Measurements from ENCODE around the gene SH2D2A.

Gene SH2D2A

DNA sequence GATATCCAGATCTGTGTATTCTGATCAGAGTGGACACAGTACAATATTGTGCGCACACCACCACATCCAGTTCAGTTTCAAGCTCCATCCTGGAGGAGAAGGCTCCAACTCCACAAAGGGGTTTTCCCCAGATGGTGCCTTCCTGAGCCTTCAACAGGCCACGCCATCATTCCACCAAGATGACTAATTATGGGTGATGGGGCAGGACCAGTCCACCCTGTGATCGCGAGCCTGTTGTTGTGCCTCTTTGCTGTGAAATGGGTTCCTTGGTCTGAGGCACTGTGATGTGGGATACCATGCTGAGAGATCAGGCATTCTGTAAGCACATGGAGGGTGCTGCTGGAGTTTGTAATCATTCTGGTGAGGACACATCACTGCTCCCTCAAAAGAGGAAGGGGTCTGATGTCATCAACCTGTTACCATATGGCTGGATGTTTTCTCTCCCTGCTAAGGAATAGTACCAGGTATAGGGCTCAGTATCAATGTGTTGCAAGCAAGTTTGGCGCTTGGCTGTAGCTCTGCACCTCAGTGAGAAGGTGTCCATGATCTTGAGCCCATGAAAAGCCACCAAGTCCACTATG lies 6.7 kb upstream of the SH2D2A start:
- no peak for DNase-seq (ENCODE audit: low read depth, low spot score)

DNA sequence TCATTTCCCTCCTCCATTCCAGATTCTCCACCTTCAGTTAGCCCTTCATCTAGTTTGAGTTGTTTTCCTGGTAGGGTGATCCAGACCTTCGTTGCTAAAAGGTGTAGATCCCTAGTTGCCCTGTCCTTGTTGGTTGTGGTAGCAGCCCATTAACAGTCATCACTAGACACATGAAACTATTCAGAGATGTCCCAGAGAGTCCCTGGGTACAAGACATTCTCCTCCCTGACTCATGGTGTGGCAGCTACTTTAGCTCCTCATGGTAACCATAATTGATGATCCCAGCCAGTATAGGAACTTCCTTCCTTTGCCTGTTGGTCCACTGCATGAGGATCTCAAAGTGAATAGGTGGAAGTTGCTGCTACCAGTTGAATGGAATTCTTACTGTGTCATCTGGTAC lies 6.0 kb upstream of the SH2D2A start:
- no peak for DNase-seq (ENCODE audit: low read depth, low spot score)

DNA sequence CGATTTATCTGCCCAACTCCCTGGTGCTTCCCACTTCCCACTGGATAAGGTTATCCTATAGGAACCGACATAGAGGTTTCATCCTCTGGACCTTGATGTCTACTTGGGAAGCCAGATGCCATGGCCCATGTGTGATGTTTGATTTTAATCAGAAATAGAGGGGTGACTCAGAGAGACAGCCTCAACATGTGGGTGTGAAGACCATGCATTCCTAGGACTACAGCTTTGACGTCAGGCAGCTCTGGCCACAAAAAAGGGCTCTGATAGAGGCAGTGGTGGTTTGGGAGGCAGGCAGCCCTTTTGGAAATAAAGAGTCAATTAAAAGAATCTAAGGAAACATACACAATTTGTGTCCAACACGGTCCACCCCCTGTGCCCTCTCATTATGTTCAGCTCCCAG lies 5.2 kb upstream of the SH2D2A start:
- DNase-seq (ENCODE audit: low read depth, low spot score): no peak

DNA sequence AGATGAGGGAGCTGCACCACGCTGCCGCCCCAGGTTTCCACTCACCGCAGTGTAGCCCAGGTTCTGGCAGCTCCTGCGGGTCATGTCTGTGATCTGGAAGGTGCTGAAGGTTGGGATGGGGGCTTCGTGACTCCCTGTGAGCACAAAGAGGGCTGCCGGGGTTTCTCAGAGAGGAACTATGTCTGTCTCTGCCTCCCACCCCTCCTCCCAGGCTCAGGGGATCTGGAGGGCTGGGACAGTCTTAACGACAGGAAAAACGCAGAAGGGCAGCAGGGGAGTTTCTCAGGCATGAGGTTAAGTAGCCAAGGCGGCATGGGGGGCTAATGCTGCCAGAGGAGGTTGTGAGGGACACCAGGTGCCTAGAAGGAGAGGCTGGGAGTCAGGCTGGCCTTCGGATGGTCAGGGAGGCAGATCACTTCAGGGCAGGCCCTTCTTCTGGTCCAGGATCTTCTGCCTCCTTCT lies 656 bp downstream of the SH2D2A start:
- no peak for DNase-seq (ENCODE audit: low read depth, low spot score)

DNA sequence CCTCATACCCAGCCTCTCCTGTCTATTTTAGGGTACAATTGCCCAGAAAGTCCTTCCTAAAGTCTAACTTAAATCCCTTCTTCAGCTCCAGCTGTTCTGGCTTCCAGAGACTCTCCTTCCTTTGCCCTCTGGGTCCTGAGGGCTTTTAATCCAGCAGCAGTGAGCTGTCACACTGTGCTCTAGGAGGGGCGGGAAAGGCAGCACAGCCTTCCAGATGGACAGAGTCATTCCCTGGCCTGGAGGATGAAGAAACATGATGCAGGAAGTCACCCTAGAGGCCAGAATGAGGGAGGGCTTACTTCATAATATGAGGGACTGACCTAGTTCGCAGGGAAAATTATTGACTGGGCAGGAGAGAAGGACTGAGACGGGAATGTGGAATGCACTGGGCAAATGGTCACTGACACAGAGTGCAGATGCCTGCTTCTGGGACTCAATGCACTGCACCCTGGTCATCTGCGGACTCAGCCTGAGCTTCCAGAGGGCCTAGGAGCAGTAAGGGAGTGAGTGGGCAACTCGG lies 1.3 kb downstream of the SH2D2A start:
- DNase-seq (ENCODE audit: low read depth, low spot score): no peak

DNA sequence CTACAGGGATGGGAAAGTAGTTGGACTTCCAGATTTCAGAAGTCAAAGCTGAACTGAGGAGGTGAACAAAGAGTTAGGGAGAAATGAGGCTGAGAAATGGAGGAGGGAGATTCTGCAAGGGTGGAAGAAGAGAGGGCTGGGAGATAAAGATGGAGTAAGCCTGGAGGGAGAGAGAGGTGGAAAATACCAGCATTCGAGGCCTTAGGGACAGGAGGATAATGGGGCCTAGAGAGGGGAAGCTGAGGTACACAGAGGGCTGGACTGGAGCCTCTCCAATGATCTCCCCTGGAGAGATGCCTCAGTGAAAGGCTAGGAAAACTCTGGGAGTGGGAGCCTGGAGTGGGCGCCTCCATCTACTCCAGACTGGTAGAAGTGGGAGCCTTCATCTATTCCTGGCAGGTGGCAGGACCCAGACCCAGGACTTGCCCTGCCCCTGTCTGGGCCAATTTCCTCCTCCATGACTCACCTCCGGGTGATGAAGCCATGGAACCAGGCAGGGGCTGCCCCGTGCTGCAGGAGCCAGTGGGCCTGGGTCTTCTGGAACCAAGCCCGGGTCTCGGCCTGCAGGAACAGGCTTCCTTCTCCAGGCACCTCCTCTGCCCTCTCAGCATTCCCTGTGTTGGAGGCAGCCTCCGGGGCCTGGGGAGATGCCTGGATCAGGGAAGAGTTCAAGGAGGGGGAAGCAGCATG lies 1.9 kb downstream of the SH2D2A start:
- no peak for DNase-seq (ENCODE audit: low read depth, low spot score)

DNA sequence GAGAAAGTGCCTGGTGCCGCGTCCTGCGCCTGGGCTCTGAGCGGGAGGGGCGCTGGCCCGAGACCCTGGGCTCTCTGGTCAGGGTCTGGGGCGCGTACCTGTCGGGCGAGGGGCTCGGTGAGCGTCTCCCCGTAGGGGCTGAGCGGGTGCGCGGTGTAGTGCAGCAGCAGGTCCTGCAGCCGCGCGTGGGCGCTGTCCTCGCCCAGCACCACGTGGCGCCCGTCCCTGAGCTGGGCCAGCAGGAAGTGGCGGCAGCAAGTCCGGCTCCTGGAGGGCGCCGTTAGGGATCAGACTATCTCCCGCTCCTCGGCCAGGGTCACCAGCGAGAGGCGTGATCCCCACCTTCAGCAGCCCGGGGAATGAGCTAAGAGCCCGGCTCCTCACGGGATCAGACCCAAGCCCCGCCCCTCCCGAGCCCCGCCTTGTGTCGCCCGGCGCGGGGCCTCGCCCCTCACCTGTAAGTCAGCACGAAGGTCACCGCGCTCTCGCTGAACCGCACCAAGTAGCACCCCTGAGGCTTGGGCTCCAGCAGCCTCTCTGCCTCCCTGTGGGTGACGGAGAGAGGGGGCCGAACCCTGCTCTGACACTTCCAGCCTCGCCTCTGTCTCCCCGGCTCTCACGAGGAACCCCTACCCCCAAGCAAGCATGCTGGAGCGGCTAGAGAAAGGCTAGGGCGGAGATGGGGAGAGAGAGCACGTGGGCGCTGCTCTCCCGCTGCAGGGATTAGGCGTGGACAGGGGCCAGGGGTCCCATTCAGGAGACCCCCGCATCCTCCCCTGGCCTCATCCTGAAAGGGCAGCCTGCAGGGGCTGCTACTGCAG lies 2.7 kb downstream of the SH2D2A start:
- peak; percentile 43 for DNase-seq (ENCODE audit: low read depth, low spot score)

DNA sequence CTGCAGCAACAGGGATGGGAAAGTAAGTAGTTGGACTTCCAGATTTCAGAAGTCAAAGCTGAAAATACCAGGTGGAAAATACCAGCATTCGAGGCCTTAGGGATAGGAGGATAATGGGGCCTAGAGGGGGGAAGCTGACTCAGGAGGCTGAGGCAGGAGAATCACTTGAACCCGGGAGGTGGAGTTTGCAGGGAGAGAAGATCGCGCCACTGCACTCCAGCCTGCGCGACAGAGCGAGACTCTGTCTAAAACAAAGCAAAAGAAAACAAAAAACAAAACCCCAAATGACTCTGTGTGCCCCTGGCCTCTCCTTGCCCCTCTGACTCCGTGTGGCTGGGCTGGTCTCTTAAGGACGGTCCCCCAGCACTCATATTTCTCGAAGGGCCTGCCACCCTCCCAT lies 3.4 kb downstream of the SH2D2A start:
- DNase-seq (ENCODE audit: low read depth, low spot score): no peak

DNA sequence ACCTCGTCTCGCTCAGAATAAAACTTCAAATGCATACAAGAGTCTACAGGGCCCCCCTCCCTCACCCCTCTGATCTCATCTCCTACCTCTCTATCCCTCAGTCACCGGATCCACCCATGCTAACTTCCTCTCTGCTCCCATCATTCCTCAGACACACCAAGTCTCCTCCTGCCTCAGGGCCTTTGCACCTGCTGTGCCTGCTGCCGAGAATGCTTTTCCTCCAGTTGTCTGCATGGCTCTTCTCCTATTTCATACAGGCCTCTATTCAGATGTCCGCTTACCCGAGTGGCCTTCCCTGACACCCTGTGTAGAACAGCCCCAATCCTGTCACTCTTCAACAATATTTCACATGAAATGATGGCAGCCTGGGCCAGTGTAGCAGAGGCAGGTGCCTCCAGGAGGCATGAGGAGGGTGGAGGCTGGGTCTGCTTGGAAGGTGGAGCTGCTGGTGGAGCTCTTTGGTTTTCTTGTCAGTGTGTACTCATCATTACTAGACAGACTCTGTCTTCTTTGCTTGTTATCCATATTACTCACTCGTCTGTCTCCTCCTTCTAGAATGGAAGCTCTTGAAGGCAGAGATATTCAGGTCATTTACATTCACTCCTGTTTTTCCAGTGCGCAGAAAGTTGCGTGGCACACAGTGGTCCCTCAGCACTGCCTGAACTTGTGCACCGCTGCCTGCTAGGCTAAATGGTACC lies 4.2 kb downstream of the SH2D2A start:
- no peak for DNase-seq (ENCODE audit: low read depth, low spot score)

DNA sequence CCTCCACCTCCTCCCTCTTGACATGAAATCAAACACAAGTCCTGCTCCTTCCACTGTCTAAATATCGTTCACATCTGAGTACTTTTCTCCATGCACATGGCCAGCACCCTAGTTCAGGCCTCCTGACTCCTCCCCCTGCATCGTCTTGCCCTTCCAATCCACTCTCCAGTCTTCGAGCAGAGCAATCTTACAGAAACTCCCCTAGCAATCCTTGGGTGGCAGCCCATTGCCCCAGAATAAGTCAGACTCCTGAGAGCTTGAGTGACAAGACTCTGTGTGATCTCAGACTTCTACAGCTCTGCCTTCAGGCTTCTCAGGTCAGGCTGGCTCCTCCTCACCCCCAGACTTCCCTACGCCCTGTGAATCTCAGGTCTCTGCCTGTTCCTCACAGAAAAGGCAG lies 5.5 kb downstream of the SH2D2A start:
- DNase-seq (ENCODE audit: low read depth, low spot score): no peak

DNA sequence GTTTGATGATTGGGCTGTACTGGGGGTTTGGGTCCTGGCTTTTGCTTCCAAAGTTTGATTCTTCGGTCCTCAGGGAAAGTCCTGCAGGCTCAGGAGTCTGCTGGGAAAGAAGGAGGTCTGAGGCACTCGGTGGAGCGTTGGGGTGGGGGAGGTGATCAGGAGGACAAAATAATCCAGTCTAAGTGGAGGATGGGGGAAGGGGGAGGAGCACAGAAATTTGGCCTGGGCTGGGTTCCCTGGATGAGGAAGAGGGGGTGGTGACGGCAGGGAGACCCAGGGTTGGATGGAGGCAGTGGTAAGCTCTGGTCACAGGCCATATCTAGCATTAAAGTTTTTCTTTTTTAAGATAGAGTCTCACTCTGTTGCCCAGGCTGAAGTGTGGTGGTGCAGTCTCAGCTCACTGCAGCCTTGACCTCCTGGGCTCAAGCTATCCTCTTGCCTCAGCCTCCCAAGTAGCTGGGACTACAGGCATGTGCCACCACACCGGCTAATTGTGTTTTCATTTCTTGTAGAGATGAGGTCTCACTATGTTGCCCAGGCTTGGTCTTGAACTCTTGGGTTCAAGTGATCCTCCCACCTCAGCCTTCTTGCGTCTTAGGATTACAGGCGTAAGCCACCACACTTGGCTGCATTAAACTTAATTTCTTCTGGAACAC lies 6.8 kb downstream of the SH2D2A start:
- no peak for DNase-seq (ENCODE audit: low read depth, low spot score)

DNA sequence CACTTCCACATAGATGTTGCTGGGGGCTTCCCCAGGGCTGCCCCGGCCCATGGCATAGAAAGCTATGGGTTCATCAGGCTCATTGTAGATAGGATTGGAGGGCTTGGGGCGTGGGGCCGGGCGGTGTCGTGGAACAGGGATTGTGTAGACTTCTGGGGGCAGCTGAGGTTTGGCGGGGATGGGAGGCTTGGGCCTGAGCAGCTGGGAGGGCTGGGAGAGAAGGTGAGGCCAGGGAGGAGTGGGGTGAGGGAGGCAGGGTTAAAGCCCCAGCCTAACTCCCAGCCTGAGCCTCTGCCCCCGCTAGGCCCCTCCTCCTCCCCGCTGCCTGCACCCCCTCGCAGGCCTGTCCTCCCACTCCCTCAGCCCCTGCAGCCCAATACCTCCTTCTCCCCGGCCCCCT lies 7.4 kb downstream of the SH2D2A start:
- no peak for DNase-seq (ENCODE audit: low read depth, low spot score)

DNA sequence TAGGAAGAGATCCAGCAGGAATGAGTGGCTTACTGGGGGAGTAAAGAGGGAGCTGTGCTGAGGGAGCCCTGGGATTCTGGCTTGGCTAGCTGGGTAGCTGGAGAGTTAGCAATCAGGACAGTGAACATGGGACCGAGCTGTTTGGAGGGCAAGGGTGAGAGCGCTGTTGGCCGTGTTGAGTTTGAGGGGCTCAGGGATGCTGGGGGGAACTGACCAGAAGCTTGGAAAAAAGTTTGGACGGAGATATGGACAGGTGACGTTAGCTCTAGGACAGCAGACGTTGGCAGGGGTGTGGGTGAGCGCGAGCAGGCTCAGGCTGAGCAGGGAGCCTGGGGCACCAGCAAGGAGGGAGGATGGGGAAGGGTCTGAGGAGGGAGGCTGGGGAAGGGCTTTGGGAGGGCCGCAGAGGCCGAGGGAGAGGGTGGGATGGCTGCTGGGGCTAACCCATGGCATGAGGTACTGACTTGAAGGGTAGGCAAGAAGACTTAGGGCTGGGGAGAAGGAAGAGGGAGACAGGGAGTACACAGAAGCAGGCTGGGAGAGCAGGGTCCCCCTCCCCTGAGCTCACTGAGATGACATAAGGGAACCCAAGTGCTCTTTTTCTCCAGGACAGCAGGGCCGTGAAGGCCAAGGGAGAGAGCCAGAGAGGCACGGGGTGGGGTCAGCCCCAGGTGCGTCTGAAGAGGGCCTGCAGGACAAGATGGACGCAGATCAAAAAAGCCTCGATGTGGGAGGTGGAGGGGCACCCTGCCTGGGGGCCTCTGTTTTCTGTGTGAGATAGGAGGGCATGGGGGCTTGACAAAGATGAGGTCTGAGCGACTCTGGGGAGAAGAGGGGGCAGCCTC lies 8.2 kb downstream of the SH2D2A start:
- no peak for DNase-seq (ENCODE audit: low read depth, low spot score)

DNA sequence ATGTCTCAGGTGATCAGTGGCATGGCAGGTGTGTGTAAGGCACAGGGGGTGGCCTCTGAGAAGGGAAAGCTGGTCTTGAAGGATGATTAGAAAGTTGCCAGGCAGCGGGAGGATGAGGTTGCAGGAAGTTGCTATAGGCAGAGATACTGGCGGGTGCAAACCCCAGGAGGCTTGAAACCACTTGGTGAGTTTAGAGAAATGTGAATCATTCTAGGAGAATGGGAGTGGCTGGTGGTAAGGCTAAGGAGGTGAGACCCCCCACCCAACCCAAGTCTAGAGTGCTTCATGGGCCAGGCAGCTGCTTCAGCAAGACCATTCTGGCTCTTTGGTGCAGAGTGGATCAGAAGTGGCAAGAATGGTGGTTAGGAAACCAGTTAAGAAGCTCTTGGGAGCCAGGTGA lies 9.0 kb downstream of the SH2D2A start:
- DNase-seq (ENCODE audit: low read depth, low spot score): no peak

DNA sequence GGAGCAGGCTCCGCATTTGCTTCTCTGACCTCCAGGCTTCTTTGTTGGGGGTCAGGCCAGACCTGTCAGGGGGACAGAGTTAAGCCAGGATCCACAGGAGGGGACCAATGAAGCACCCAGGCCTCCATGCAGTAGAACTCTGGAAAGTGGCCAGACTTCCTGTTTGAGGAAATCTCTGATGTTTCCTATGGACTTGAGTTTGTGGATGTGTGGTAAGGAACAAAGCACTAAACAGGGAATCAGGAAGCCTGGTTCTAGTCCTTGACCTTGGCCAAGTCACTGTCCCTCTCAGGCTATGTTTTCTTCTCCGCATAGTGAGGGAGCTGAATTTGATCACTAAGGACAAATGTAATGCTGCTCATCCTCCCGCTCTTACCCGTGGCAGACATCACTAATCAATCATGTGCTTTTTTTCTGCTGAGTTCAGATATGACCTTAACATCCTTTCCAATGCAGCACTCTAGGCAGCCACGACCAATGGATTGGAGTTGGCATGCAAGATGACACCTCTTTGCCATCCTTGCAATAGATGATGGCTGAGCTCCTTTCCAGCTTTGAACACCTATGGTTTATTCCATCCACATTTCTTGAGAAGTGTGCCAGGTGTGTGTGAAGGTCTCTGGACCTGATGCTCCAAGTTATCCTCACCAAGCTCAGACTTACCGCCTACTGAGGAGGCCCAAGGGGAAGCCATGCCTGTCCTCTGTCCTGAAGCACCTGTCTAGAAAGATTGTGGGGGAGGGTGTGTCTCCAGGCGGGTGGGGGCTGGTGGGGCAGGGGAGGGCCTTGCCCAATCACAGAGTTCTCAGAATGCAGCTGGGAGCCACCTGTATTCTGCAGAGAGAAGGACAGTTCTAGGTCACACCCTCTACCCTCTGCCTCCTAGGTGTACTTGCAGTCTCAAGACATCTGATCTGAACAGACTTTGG lies 9.9 kb downstream of the SH2D2A start:
- no peak for DNase-seq (ENCODE audit: low read depth, low spot score)

DNA sequence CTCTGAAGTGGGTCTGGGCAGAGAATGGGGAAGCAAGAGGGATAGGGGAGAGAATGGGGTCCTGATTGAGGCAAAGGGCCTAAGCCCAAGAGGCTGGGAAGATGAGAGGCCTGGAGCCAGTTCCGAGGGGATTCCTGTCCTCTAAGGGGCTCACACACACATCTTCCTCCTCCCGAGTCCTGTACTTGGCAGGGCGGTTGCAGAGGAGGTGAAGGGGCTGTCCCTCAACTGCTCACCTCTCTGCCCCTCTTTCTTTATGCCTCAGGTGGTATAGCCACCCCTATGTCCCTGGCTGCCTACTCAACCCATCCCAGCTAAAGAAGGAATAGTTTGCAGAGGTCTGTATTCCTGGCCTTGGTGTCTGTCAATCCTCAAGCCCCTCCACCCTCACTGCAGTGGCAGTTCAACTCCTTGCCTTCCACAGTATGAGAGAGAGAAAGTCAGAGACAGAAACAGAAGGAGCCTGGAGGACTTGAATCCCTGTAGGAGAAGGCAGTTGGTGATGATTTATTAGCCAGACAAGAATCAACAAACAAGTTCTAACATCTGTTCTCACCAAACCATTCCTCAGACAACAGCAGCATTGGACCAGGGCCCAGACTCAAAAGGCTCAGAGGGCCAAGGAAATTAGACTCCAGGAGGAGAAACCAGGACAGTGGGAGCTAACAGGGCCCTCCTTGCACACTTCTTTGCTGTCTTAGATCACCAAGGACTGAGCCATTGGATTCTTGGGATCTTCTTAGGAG lies 10.7 kb downstream of the SH2D2A start:
- DNase-seq (ENCODE audit: low read depth, low spot score): no peak

DNA sequence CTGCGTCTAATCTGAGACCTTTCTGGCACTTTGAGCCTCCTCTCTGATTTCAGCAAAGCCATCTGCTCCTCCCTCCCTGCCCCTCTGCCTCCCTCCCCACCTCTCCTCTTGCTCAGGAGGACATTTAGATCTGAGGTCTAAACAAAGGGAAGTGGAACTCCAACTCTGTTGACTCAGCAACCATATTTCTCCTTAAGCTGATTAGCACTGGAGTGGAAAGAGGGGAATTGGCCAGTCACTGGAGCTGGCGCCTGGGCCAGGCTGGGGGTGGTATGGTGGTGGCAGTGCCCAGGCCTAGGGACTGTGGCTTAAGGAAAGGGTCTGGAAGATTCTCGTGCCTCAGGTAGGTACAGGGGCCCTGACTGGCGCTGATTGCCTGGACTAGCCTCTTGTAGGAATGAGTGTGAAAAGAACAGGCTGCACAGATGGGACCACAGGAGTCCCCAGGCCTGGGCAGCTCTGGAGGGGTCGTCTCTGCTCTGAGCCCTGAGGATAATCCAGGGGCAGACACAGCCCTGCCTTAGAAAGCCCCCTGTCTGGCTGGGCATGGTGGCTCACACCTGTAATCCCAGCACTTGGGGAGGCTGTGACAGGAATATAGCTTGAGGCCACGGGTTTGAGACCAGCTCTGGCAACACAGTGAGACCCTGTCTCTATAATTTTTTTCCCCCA lies 11.9 kb downstream of the SH2D2A start:
- DNase-seq (ENCODE audit: low read depth, low spot score): no peak

DNA sequence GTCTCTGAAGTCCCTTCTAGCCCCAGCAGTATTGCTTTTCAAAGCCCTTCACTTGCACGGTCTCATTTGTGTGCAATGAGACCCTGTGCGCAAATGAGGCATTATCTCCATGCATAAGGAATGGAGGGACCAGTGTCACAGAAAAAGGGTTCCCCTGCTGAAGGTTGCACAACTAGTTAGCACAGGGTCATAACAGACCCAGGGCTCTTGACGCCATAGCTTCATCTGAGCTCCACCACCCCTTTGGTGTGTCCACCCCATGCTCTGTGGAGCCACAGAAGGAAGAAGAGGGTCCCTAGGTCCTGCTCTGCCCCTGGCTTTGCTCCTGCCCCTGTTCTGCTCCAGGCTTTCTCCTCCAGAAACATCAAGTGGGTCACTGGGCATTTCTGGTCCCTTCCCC lies 12.6 kb downstream of the SH2D2A start:
- DNase-seq (ENCODE audit: low read depth, low spot score): no peak

Measured in activated naive CD8-positive, alpha-beta T cell treated with anti-CD3 and anti-CD28 coated beads, Interleukin-2, amount 50 U/mL, for 16 hours (primary cell).